Endodermal cell (in vitro differentiated cells): Measurements from ENCODE around the gene TUBGCP3. TPM values are rescaled to one million over a fixed set of nuclear protein-coding genes. Genes with fewer than 3 reads are reported as not detected.

Experiments used
- DNase-seq: peaks from one replicate; pipeline ENCODE4 v3.0.0-alpha.2; 2017
- H3K27ac ChIP-seq: 2 replicates; pipeline ENCODE4 v1.5.1; 2013; ENCODE audit warnings: mild to moderate bottlenecking, low read depth, low read length, moderate library complexity
- H3K27me3 ChIP-seq: 2 replicates; pipeline ENCODE4 v1.6.1; 2013; ENCODE audit warnings: mild to moderate bottlenecking, low read length, moderate library complexity; ENCODE audit not compliant: insufficient read depth, control insufficient read depth, poor library complexity, severe bottlenecking
- H3K36me3 ChIP-seq: 2 replicates; pipeline ENCODE4 v1.7.0; 2013; ENCODE audit warnings: mild to moderate bottlenecking, low read length, moderate library complexity; ENCODE audit not compliant: control insufficient read depth, insufficient read depth
- H3K4me1 ChIP-seq: one replicate; pipeline ENCODE4 v1.7.0; 2013; ENCODE audit warnings: low read length; ENCODE audit not compliant: control insufficient read depth, insufficient read depth
- H3K4me3 ChIP-seq: 2 replicates; pipeline ENCODE4 v1.5.1; 2013; ENCODE audit warnings: mild to moderate bottlenecking, low read length, moderate library complexity
- H3K9ac ChIP-seq: 2 replicates; pipeline ENCODE4 v1.6.1; 2013; ENCODE audit warnings: mild to moderate bottlenecking, low read length, moderate library complexity; ENCODE audit not compliant: poor library complexity, severe bottlenecking; ENCODE audit errors: extremely low read depth
- H3K9me3 ChIP-seq: 2 replicates; pipeline ENCODE4 v1.6.1; 2013; ENCODE audit warnings: mild to moderate bottlenecking, low read length, moderate library complexity; ENCODE audit not compliant: control insufficient read depth
- H3K27ac Mint-ChIP-seq: 2 replicates; pipeline ENCODE4 v1.8.0; 2020; ENCODE audit warnings: mixed read lengths
- H3K27me3 Mint-ChIP-seq: 2 replicates; pipeline ENCODE4 v1.8.0; 2021; ENCODE audit warnings: mild to moderate bottlenecking, mixed read lengths; ENCODE audit not compliant: insufficient read depth
- H3K36me3 Mint-ChIP-seq: 2 replicates; pipeline ENCODE4 v1.8.0; 2020; ENCODE audit warnings: low read depth, mixed read lengths
- H3K4me1 Mint-ChIP-seq: 2 replicates; pipeline ENCODE4 v1.8.0; 2020; ENCODE audit warnings: mixed read lengths
- H3K4me3 Mint-ChIP-seq: 2 replicates; pipeline ENCODE4 v1.8.0; 2020; ENCODE audit warnings: mild to moderate bottlenecking, moderate library complexity, mixed read lengths
- H3K9me3 Mint-ChIP-seq: 2 replicates; pipeline ENCODE4 v1.8.0; 2020; ENCODE audit warnings: mild to moderate bottlenecking, mixed read lengths
- whole genome bisulfite sequencing, 2 experiments: methylation state at CpG; one replicate each; pipeline versions ENCODE4 v1.1.5 to v1.1.7; 2013; ENCODE audit warnings: missing lambda C conversion rate in 2 of 2, mixed read lengths in 1 of 2; ENCODE audit not compliant: insufficient coverage in 1 of 2, insufficient read length in 1 of 2; 5-methylcytosine and 5-hydroxymethylcytosine counted together
- total RNA-seq, 2 donors: library from RNA; stranded (reverse); fragmentation: NEBNext Ultra II Directional in 1 of 2; extraction: Animal tissue kit (Norgen Biotek cat#: 25700) in 1 of 2; gene quantifications; 2 replicates in 1 of 2; 3 replicates in 1 of 2; pipeline ENCODE4 v1.2.1, GENCODE V29; 2021
- TF ChIP-seq, protein P1 (sequence below): fragments of 200-600 bp; sonication (generic); conservative IDR thresholded peaks from 2 replicates; pipeline ENCODE4 v1.5.0; 2021; ENCODE audit warnings: antibody characterized with exemption, mild to moderate bottlenecking

Gene TUBGCP3
- total RNA-seq, 2 donors from 2014 or later, result 34.7 to 55.3 TPM

DNA sequence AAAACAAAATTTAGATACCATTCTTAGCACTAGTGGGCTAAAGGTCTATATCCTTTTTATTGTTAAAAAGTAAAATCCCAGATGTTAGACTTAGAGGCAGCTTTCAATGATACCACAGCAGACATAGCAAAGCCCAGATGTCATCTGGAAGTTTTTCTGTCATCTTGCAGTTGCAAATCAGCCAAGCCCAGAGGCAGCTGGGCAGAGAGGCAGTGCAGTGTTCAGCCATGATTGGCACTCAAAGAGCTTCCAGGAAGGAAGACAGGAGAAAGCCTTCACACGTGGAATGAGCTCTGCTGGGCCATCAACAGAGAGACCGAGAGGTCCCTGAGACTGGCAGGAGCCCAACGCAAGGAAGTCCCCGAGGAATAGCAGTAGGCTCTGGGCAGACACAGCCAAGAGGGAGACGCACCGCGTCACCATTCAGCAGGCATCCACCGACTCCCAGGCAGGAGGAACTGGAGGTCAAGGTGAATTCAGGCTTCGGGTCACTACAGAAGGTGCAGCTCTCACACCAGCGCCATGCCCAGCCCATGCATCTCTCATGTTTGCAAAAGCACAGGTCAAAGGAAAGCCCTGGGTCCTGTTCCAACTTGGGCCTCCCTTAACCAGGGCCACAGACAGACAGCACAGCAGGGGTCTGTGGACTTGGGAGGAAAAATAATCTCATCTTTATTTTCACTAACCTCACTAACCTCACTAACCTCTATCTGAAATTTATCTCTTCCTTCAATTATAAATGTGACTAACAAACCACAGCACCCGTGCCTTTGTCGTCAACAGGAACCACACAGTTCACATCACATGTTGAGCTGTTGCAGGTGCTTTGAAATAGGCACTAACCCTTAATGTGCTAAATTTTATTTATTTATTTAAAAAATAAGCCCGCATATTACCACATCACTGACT is 54.9 kb downstream of the TUBGCP3 start:
- peaks cover 4% of the 10 kb centered on the region for H3K36me3 ChIP-seq
- no peaks in the 10 kb centered on the region for H3K4me1 Mint-ChIP-seq
- no peaks in the 10 kb centered on the region for H3K9me3 ChIP-seq
- H3K27ac Mint-ChIP-seq, result no peak overlapping the region
- no peak for DNase-seq
- H3K9me3 Mint-ChIP-seq, result no peaks in the 10 kb centered on the region
- peaks cover 12% of the 10 kb centered on the region for H3K36me3 Mint-ChIP-seq
- no peaks in the 10 kb centered on the region for H3K27me3 Mint-ChIP-seq
- H3K27me3 ChIP-seq, result no peaks in the 10 kb centered on the region
- no peak overlapping the region for H3K4me3 ChIP-seq
- H3K9ac ChIP-seq, result no peak overlapping the region
- H3K27ac ChIP-seq, result no peak overlapping the region
- H3K4me1 ChIP-seq, result no peaks in the 10 kb centered on the region
- 94 to 96% methylated on average over 9 to 12 of the region's 13 CpGs for WGBS, 2 experiments
- H3K4me3 Mint-ChIP-seq, result no peak overlapping the region
- TF ChIP-seq, protein P1, sequence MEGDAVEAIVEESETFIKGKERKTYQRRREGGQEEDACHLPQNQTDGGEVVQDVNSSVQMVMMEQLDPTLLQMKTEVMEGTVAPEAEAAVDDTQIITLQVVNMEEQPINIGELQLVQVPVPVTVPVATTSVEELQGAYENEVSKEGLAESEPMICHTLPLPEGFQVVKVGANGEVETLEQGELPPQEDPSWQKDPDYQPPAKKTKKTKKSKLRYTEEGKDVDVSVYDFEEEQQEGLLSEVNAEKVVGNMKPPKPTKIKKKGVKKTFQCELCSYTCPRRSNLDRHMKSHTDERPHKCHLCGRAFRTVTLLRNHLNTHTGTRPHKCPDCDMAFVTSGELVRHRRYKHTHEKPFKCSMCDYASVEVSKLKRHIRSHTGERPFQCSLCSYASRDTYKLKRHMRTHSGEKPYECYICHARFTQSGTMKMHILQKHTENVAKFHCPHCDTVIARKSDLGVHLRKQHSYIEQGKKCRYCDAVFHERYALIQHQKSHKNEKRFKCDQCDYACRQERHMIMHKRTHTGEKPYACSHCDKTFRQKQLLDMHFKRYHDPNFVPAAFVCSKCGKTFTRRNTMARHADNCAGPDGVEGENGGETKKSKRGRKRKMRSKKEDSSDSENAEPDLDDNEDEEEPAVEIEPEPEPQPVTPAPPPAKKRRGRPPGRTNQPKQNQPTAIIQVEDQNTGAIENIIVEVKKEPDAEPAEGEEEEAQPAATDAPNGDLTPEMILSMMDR, result no peak

DNA sequence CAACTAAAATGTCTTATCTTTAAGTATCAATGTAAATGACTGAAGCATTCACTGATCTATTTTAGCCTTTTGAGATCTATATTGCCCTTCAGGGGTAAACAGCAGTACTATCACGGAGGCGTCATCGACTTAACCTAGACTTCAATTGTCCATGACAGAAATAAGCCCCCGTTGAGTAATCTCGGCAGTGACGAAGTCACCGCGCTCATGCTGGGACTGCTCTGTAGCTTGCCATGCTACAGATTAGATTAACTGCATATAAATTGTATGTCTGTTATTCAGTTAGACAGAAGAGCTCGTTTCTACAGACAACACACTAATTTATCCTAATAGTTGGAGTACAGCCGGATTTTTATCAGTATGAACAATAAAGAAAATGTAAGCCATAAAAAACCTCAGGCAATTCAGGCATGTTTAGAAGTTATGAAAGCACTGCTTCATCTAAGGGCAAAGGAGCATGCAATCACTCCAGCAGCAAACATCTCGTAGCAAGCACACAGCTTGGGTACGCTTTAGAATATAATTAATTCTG is 56.6 kb downstream of the TUBGCP3 start:
- H3K36me3 Mint-ChIP-seq, result peaks cover 6% of the 10 kb centered on the region
- Histone ChIP-seq H3K9ac (no peak overlapping the region), H3K36me3 (peaks cover 11% of the 10 kb centered on the region), H3K27ac (no peak overlapping the region), H3K9me3 (no peaks in the 10 kb centered on the region), H3K4me1 (no peaks in the 10 kb centered on the region), H3K4me3 (no peak overlapping the region), H3K27me3 (no peaks in the 10 kb centered on the region)
- TF ChIP-seq, protein P1, result no peak
- H3K4me3 Mint-ChIP-seq, result no peak overlapping the region
- DNase-seq, result no peak
- 96% methylated on average over 5 to 12 of the region's 12 CpGs for WGBS, 2 experiments
- no peak overlapping the region for H3K27ac Mint-ChIP-seq
- no peaks in the 10 kb centered on the region for H3K27me3 Mint-ChIP-seq
- H3K4me1 Mint-ChIP-seq, result no peaks in the 10 kb centered on the region
- no peaks in the 10 kb centered on the region for H3K9me3 Mint-ChIP-seq

DNA sequence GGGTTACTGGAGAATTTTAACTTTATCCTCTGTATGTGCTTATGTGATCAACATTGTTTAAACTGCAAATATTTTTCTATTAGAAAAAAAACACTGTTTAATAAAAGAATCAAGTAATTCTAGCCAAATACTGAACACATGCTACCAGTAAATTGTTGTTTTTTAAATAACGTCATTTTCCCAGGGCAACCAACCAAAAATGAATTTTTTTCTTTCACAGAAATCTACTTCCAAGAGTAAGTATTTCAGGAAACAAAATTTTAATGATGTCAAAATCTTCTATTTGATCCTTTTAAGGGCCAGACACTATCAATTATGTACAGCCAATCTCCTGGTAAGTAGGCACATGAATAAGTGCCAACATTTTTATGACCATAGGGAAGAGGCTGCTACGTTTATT is 57.1 kb downstream of the TUBGCP3 start:
- Mint-ChIP-seq H3K4me1 (no peaks in the 10 kb centered on the region), H3K27ac (no peak overlapping the region), H3K36me3 (peaks cover 2% of the 10 kb centered on the region), H3K4me3 (no peak overlapping the region), H3K9me3 (no peaks in the 10 kb centered on the region), H3K27me3 (no peaks in the 10 kb centered on the region)
- H3K27me3 ChIP-seq, result no peaks in the 10 kb centered on the region
- TF ChIP-seq, protein P1, result no peak
- no peak overlapping the region for H3K27ac ChIP-seq
- no peak overlapping the region for H3K9ac ChIP-seq
- DNase-seq, result no peak
- H3K4me3 ChIP-seq, result no peak overlapping the region
- WGBS, 2 experiments, result 94 to 97% methylated on average over 2 of the region's 2 CpGs
- H3K4me1 ChIP-seq, result no peaks in the 10 kb centered on the region
- H3K9me3 ChIP-seq, result no peaks in the 10 kb centered on the region
- H3K36me3 ChIP-seq, result peaks cover 16% of the 10 kb centered on the region
